HG03159 (cell line): ENCODE measurements around the gene CORIN.

Experiments
- ATAC-seq: cut with Tn5 transposase; IDR thresholded peaks from one replicate; pipeline ENCODE4 v1.9.1; 2021; ENCODE audit warnings: mild to moderate bottlenecking, moderate library complexity; ENCODE audit not compliant: unreplicated experiment

The CORIN gene

DNA sequence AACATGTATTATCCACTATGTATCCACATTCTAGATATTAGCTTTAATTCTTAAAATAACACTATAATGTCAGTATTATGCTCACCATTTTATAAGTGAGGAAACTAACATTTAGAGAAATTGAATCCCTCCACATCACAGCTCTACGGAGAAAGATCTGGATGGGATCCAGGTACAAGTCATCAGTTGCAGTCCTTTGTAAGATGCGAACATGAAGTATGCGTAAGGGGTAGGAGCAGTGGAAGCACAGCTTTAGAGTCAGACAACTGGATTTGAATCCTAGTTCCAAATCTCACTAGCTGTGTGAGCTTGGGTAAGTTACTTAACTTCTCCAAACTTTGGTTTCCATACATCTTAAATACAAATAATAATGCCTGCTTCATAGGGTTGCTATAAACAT lies 190.3 kb downstream of the CORIN start:
- ATAC-seq: no peak

- no peak for ATAC-seq
These were observed 190.8 kb downstream of the CORIN start for GRCh38 chr4:47647029-47647428.

GRCh38 chr4:47646372-47646771 lies 191.5 kb downstream of the CORIN start:
- no peak for ATAC-seq

DNA sequence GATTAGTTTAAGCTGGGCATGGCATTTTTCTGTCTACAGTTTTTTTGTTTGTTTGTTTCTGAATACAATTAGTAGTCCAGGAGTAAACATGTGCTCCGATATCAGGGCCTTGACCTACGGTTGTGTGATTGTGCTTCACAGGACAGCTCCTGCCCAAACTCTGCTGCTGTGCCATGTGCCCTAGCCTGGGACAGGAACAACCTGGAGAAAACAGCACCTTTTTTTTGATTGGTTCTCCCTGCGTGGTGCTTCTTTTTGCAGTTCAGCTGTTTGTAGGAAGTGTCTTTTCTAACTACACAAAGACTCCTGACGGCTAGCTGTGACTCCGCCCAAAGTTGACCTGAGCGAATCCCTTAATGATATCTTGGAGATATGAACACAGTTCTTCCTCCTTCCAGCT lies 194.0 kb downstream of the CORIN start:
- no peak for ATAC-seq

GRCh38 chr4:47642985-47643760 lies 194.7 kb downstream of the CORIN start:
- ATAC-seq: no peak

DNA sequence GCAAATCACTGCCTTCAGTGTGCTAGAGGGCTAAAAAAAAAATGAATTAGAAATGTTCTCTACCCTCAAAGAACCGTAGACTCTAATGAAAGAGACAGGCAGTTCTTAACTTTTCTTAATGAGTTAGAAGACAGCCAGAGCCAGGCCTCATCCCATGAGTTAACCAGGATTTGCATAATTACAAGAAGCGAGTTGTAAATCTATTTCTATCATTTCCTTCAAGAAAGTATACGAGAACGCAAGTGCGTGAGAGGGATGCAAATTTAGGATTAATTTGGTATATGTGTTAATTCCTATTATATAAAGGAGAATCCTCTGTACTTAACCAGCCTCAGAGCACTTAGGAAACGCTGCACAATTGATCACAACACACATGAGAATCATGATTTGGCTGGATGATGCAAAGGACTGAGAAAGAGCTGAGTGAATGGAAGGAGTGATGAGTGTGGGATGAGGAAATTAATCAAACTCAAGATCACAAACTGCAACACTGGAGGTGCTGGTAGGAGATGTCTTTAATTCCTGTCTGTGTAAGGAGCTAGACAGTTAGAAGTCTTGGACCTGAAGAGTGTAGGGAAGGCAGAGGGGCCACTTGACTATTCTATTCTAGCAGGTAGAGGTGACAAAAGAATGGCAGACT lies 195.6 kb downstream of the CORIN start:
- ATAC-seq: no peak

- ATAC-seq: no peak
These were observed 196.1 kb downstream of the CORIN start for GRCh38 chr4:47641755-47642154.

DNA sequence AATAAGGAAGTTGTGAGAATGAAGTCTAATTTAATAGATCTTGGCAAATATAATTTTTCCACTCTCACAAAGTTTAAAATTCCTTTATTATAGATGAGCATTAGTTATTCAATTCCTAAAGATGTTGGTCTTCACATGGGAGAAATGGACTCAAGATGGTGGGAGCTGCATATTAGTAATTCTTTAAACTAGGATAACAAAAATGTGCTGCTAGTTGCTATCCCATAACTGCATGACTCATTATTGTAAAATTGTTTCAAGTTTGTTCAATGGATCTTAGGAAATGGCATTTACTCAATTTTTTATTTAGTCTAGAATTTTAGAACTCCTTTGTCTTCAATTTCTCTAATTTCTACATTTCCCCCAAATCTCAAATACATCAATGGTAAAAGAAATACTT lies 197.0 kb downstream of the CORIN start:
- ATAC-seq: no peak

DNA sequence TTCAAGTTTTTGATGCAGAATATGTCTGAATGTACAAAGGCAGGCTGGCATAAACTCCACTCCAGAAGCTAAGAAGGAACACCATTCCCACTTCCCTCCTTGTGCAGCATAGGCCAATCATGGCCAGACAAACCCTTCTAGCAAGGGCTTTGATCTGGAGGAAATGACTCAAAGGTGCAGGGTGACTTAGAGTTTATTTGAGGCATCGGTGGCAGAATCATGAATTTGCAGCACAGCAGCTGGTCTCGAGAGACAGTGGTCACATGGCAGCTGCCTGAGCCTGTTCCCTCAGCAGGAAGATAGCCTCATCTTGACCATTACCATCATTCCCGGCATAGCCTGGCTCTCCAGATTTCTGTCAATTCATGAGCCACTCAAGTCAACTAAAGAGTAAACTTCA lies 198.3 kb downstream of the CORIN start:
- ATAC-seq: no peak

DNA sequence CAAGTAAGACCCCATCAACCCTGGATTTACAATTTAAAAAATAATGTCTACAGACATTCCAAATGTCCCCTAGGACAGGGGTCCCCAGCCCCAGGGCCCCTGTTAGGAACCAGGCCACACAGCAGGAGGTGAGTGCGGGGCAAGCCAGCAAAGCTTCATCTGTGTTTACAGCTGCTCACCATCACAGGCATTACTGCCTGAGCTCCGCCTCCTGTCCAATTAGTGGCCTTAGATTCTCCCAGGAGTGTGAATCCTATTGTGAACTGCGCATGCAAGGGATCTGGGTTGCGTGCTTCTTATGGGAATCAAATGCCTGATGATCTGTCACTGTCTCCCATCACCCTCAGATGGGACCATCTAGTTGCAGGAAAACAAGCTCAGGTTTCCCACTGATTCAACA lies 206.7 kb downstream of the CORIN start:
- ATAC-seq: no peak

- no peak for ATAC-seq
These were observed 213.8 kb downstream of the CORIN start for GRCh38 chr4:47624031-47624441.

DNA sequence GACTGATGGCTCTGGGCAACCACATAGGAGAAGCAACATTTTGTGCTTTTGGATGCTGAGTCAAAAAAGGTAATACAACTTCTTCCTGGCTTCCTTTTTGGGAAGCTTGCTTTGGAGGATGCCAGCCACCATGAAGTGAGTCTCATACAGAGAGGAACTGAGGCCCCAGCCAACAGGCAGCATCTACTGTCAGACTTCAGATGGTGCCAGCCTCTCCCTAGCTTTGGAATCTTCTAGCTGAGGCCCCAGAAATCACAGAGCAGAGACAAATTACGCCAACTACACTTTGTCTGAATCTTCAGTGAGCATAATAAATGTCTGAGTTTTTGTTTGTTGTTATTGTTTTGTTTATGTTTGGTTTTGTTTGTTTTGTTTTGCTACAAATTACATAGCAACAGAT lies 216.7 kb downstream of the CORIN start:
- no peak for ATAC-seq

GRCh38 chr4:47619691-47620090 lies 218.2 kb downstream of the CORIN start:
- ATAC-seq: no peak

- peak; percentile 80 for ATAC-seq
These were observed 220.3 kb downstream of the CORIN start for GRCh38 chr4:47617607-47618006.

DNA sequence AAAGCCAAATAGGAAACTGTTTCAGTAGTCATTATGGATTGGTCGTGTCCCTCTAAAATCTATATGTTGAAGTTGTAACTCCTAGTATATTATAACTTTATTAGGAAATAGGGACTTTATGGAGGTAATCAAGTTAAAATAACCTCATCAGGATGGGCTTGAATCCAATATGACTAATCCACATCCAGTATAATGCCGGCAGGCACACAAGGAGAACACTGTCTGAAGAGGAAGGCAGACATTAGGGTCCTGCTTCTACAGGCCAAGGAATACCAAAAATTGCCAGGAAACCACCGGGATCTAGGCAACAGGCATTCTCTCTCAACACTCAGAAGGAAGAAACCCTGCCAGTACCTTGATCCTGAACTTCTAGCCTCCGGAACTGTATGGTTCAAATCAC lies 222.5 kb downstream of the CORIN start:
- no peak for ATAC-seq

DNA sequence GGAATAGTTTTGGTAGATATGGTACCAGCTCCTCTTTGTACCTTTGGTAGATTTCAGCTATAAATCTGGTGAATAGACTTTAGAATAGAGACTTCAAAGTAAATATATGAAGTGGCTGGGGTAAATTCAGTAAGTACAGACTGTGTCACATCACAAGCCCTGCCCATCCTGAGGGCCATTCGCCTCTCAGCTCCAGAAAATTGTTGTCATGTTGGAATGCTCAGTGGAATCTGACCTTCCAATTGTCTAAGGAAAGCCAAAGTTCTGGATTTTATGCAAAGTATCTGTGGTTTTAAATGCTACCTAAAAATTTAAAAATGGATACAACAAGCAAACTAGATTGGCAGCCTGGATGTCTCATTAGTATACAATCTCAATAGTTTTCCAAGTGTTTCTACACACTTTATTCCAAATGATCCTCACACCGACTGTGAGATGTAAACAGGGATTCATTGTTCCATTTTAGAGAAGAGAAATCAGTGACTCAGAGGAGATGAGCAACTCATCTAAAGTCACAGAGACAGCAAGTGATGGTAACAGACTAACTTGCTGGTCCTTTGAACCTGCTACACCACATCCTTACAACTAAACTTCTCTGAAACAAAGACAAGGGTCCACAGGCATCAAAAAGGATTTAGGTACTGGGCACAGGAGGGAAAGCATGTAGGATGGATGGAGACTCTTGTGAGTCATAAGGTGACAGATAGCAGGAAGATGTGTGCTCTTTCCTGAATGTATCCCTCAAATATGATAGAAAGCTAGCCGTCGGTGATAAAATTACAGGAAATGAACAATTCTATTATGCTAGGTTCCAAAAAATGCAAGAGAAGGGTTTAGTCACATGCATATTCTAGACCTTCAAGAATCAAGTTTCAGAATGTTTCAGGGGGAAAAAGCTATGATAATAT lies 225.5 kb downstream of the CORIN start:
- ATAC-seq: no peak

- ATAC-seq: no peak
These were observed 231.4 kb downstream of the CORIN start for GRCh38 chr4:47606482-47606881.

- no peak for ATAC-seq
These were observed 239.0 kb downstream of the CORIN start for GRCh38 chr4:47598896-47599295.

GRCh38 chr4:47598320-47598719 lies 239.5 kb downstream of the CORIN start:
- no peak for ATAC-seq

DNA sequence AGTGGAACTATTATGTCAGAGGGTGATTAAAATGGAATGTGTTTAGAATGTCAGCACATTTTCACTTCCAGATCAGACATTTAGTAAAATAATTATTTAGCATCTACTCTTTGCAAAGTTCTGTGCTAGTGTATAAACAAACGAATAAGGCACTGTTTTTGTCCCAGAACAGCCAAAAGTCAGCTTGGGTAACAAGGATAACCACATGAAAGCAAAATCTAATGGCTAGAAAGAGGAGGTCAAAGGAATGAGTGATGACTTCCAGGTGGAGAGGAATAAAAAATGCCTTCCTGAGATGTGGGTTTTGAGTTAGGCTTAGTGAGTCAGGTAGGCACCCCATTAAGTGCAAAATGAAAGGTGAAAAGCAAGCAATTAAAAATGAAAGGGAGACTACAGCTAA lies 240.2 kb downstream of the CORIN start:
- no peak for ATAC-seq

GRCh38 chr4:47590325-47590724 lies 247.5 kb downstream of the CORIN start:
- no peak for ATAC-seq

DNA sequence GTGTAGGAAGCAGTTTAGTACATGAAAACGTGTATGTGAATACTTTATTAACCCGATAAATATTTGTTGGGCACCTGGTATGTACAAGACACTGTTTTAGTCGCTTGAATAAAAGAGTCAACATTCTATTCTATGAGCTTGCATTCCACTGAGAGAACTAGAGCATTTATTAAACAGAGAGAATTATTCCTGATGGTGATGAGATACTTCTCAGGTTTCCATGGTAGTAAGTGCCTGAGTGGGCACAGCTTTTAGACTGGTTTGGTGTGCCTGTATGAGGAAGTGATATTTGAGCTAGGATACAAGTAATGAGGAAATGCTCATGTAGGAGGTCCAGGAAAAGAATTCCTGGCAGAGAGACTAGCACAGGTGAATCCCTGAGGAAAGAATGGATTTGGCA lies 258.6 kb downstream of the CORIN start:
- no peak for ATAC-seq
